ENCODE measurements around the gene KRTCAP2. TPM values are rescaled to one million over a fixed set of nuclear protein-coding genes. Genes with fewer than 3 reads are reported as not detected.

Gene KRTCAP2
- total RNA-seq, 4 donors from 2014 or later, result 76.0 to 146 (median 108) TPM

GRCh38 chr1:155183775-155184221 lies 10.7 kb upstream of the KRTCAP2 start:
- Histone ChIP-seq H3K9me3 (no peaks in the 10 kb centered on the region), H3K27me3 (no peaks in the 10 kb centered on the region), H3K4me1 (peaks cover 0 to 8% (median 0%) of the 10 kb centered on the region in 4 donors), H3K27ac (replicated peaks in 1 of 4) (no peak overlapping the region), H3K4me3 (no peak overlapping the region), H3K36me3 (peaks cover 0 to 7% (median 2%) of the 10 kb centered on the region in 4 donors)
- 89% methylated on average over 16 of the region's 20 CpGs for WGBS
- TF ChIP-seq POLR2A (IDR thresholded peaks at IDR 0.05; ENCODE audit: low read depth) (no peak), EP300 (IDR thresholded peaks at IDR 0.05) (no peak), POLR2AphosphoS5 (IDR thresholded peaks at IDR 0.05) (no peak), CTCF (IDR thresholded peaks at IDR 0.05) (no peak)
- intact Hi-C loops (cut with DNase I), result no loop called here
- DNase-seq (ENCODE audit: extremely low spot score), result no peak

- Histone ChIP-seq H3K4me3 (no peak overlapping the region), H3K27ac (replicated peaks in 1 of 4) (no peak overlapping the region), H3K9me3 (no peaks in the 10 kb centered on the region), H3K4me1 (peaks cover 2 to 8% (median 4%) of the 10 kb centered on the region in 4 donors), H3K36me3 (peaks cover 0 to 7% (median 2%) of the 10 kb centered on the region in 4 donors), H3K27me3 (no peaks in the 10 kb centered on the region)
- DNase-seq (ENCODE audit: extremely low spot score), result no peak
- intact Hi-C loops (cut with DNase I), result no loop called here
- 90% methylated on average over 7 of the region's 7 CpGs for WGBS
- TF ChIP-seq POLR2AphosphoS5 (IDR thresholded peaks at IDR 0.05), result no peak
- TF ChIP-seq EP300 (IDR thresholded peaks at IDR 0.05), result no peak
- no peak for TF ChIP-seq POLR2A (IDR thresholded peaks at IDR 0.05; ENCODE audit: low read depth)
- TF ChIP-seq CTCF (IDR thresholded peaks at IDR 0.05), result no peak
Observed at GRCh38 chr1:155182052-155182550, 9.0 kb upstream of the KRTCAP2 start.

GRCh38 chr1:155181371-155182051 lies 8.4 kb upstream of the KRTCAP2 start:
- Histone ChIP-seq H3K27ac (replicated peaks in 1 of 4) (no peak overlapping the region), H3K4me3 (no peak overlapping the region), H3K36me3 (peaks cover 0 to 7% (median 2%) of the 10 kb centered on the region in 4 donors), H3K4me1 (peaks cover 8 to 13% (median 9%) of the 10 kb centered on the region in 4 donors), H3K27me3 (no peaks in the 10 kb centered on the region), H3K9me3 (no peaks in the 10 kb centered on the region)
- DNase-seq (ENCODE audit: extremely low spot score), result no peak
- 93% methylated on average over 12 of the region's 18 CpGs for WGBS
- no peak for TF ChIP-seq POLR2A (IDR thresholded peaks at IDR 0.05; ENCODE audit: low read depth)
- TF ChIP-seq EP300 (IDR thresholded peaks at IDR 0.05), result no peak
- TF ChIP-seq CTCF (IDR thresholded peaks at IDR 0.05), result no peak
- no peak for TF ChIP-seq POLR2AphosphoS5 (IDR thresholded peaks at IDR 0.05)
- intact Hi-C loops (cut with DNase I), result no loop called here

- intact Hi-C loops (cut with DNase I), result loop anchor here (5.0 kb wide), 1 partner anchor 413 kb away; no protein-coding TSS in a partner anchor
- H3K4me1 ChIP-seq, result peaks cover 7 to 22% (median 16%) of the 10 kb centered on the region in 4 donors
- DNase-seq (ENCODE audit: extremely low spot score), result no peak
- peaks cover 0 to 15% (median 6%) of the 10 kb centered on the region in 4 donors for H3K27me3 ChIP-seq
- H3K4me3 ChIP-seq, result no peak overlapping the region
- H3K9me3 ChIP-seq, result no peaks in the 10 kb centered on the region
- TF ChIP-seq POLR2AphosphoS5 (IDR thresholded peaks at IDR 0.05), result no peak
- TF ChIP-seq POLR2A (IDR thresholded peaks at IDR 0.05; ENCODE audit: low read depth), result no peak
- TF ChIP-seq EP300 (IDR thresholded peaks at IDR 0.05), result no peak
- TF ChIP-seq CTCF (IDR thresholded peaks at IDR 0.05), result no peak
- peaks cover 0 to 4% (median 2%) of the 10 kb centered on the region in 4 donors for H3K36me3 ChIP-seq
- no peak overlapping the region for H3K27ac ChIP-seq (replicated peaks in 1 of 4)
- WGBS, result 95% methylated on average over 30 of the region's 31 CpGs
Observed at GRCh38 chr1:155179112-155180031, 6.3 kb upstream of the KRTCAP2 start.
